GM18526 (cell line): Measurements from ENCODE around the gene DPP9.

Source experiments
- POLR2A ChIP-seq: IDR thresholded peaks from 3 replicates; pipeline ENCODE4 v1.6.1; 2011; ENCODE audit not compliant: insufficient read length; ENCODE audit errors: extremely low read depth

The DPP9 gene

GRCh38 chr19:4703671-4704316 is 19.8 kb downstream of the DPP9 start:
- TF ChIP-seq POLR2A, result no peak

GRCh38 chr19:4702764-4703163 is 20.9 kb downstream of the DPP9 start:
- no peak for TF ChIP-seq POLR2A

- no peak for TF ChIP-seq POLR2A
Observed at GRCh38 chr19:4701557-4701956, 22.1 kb downstream of the DPP9 start.

GRCh38 chr19:4700693-4700970 is 23.0 kb downstream of the DPP9 start:
- no peak for TF ChIP-seq POLR2A

GRCh38 chr19:4699826-4700692 is 23.6 kb downstream of the DPP9 start:
- no peak for TF ChIP-seq POLR2A

GRCh38 chr19:4697304-4697703 is 26.3 kb downstream of the DPP9 start:
- no peak for TF ChIP-seq POLR2A

GRCh38 chr19:4695224-4695731 is 28.4 kb downstream of the DPP9 start:
- TF ChIP-seq POLR2A, result no peak

- no peak for TF ChIP-seq POLR2A
Observed at GRCh38 chr19:4694211-4694987, 29.2 kb downstream of the DPP9 start.

GRCh38 chr19:4693471-4694121 is 30.0 kb downstream of the DPP9 start:
- no peak for TF ChIP-seq POLR2A

- TF ChIP-seq POLR2A, result no peak
Observed at GRCh38 chr19:4693078-4693350, 30.6 kb downstream of the DPP9 start.

GRCh38 chr19:4692251-4693077 is 31.2 kb downstream of the DPP9 start:
- no peak for TF ChIP-seq POLR2A

- no peak for TF ChIP-seq POLR2A
Observed at GRCh38 chr19:4691373-4691772, 32.3 kb downstream of the DPP9 start.

- TF ChIP-seq POLR2A, result no peak
Observed at GRCh38 chr19:4690361-4690760, 33.3 kb downstream of the DPP9 start.

GRCh38 chr19:4689403-4689802 is 34.2 kb downstream of the DPP9 start:
- TF ChIP-seq POLR2A, result no peak

- TF ChIP-seq POLR2A, result no peak
Observed at GRCh38 chr19:4688587-4688986, 35.1 kb downstream of the DPP9 start.
